A549 treated with dexamethasone at 1 μM for 4 hours (cell line): ENCODE measurements around the gene OR11H7. TPM values are rescaled to one million over a fixed set of nuclear protein-coding genes. Genes with fewer than 3 reads are reported as not detected.

ENCODE experiments used
- total RNA-seq: library from RNA; stranded (reverse); fragments of 200-300 nt; extraction: Qiagen RNA extraction; gene quantifications from 5 replicates; pipeline ENCODE4 v1.2.3, GENCODE V29; 2022

OR11H7 gene
- not detected in 5 replicates for total RNA-seq

DNA sequence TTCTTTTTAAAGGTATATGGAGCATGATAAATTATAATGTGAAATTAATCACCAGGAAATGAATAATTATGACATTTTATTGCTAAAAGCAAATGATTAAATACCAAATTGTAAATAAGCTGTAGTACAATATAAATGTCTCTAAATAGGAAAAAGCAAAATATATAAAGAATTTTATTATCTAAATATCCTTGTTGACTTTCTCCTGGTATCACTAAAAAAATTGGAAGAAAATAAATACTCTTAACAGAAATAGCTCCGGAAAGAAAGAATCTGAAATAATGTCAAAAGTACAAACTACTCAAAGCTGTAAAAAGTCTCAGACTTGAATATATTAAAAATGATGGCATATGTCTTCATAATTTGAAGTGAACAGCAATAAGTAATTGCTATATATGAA lies at the start of gene OR11H7:
OR11H7 (plus strand) TSS at position 301 of the 400 bp plus-strand sequence.

GRCh38 chr14:20190596-20190995 lies 38.2 kb upstream of the OR11H7 start, which contains the start of gene OR11G2:
Gene OR11G2, plus strand, starts transcription at chr14:20190896. Its CDS starts 6,542 bp downstream, at chr14:20197438.

DNA sequence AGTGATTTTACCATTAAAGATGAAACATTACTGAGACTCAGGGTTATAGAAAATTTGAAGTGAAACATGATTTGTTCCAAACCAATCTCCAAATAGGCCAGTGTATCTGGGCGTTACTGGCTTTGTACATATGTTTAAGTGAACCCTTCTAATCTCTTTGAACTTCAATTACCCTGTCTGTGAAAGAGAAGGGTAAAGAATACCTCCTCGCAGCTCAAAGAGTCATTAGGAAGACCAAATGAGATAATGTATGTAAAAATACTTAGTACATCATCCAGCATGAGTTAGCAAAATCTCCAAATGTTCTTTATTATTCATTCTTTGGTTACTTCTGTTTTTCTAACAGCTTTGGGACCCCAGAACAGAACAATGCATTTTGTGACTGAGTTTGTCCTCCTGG lies 5.4 kb upstream of the OR11H7 start, which contains the start of gene OR11H6:
OR11H6 (plus strand) TSS at position 301 of the 400 bp plus-strand sequence; CDS start at position 301, 0 bp downstream.

Other genes starting within 250 kb of the OR11H7 start
- not detected in 5 replicates for gene OR4Q2, start 226.8 kb upstream of the OR11H7 start, total RNA-seq
- gene OR4K14, start 209.7 kb upstream of the OR11H7 start, total RNA-seq = not detected in 5 replicates
- not detected in 5 replicates for gene OR4K13, start 192.9 kb upstream of the OR11H7 start, total RNA-seq
- gene OR4L1, start 168.9 kb upstream of the OR11H7 start, total RNA-seq = not detected in 5 replicates
- gene OR4K17, start 118.2 kb upstream of the OR11H7 start, total RNA-seq = not detected in 5 replicates
- gene OR4N5, start 90.2 kb upstream of the OR11H7 start, total RNA-seq = not detected in 5 replicates
- gene OR11G2, start 38.1 kb upstream of the OR11H7 start, total RNA-seq = not detected in 5 replicates
- gene OR11H6, start 5.3 kb upstream of the OR11H7 start, total RNA-seq = not detected in 5 replicates
- not detected in 5 replicates for gene OR11H4, start 10.3 kb downstream of the OR11H7 start, total RNA-seq
- 15.4 to 24.7 TPM (median 18.6 TPM) in 5 replicates for gene TTC5, start 77.0 kb downstream of the OR11H7 start, total RNA-seq
- 34.9 to 47.1 TPM (median 38.8 TPM) in 5 replicates for gene CCNB1IP1, start 104.3 kb downstream of the OR11H7 start, total RNA-seq
- gene PARP2, start 114.7 kb downstream of the OR11H7 start, total RNA-seq = 18.3 to 20.7 TPM (median 20.1 TPM) in 5 replicates
- 6.6 to 12.1 TPM (median 10.0 TPM) in 5 replicates for gene TEP1, start 184.5 kb downstream of the OR11H7 start, total RNA-seq
- 0.01 TPM in 1 of 5 replicates, not detected in the others for gene KLHL33, start 207.2 kb downstream of the OR11H7 start, total RNA-seq
- 19.5 to 24.1 TPM (median 23.7 TPM) in 5 replicates for gene OSGEP, start 225.8 kb downstream of the OR11H7 start, total RNA-seq
- 251 to 268 TPM (median 260 TPM) in 5 replicates for gene APEX1, start 226.2 kb downstream of the OR11H7 start, total RNA-seq
- 25.5 to 35.2 TPM (median 29.2 TPM) in 5 replicates for gene PIP4P1, start 232.5 kb downstream of the OR11H7 start, total RNA-seq
- 130 to 164 TPM (median 132 TPM) in 5 replicates for gene PNP, start 240.4 kb downstream of the OR11H7 start, total RNA-seq